ENCODE data around the gene BUB3.

Gene BUB3

GRCh38 chr10:123132576-123133477 lies 21.4 kb upstream of the BUB3 start:
- DNase-seq (ENCODE audit: low spot score): peak; percentile 92
- peak; percentile 95 for TF ChIP-seq CTCF (IDR thresholded peaks at IDR 0.05; ENCODE audit: extremely low read depth, missing control alignments)

- DNase-seq (ENCODE audit: low spot score): no peak
Observed at GRCh38 chr10:123133541-123134342, 20.5 kb upstream of the BUB3 start.

GRCh38 chr10:123134343-123134914 lies 19.8 kb upstream of the BUB3 start:
- TF ChIP-seq CTCF (IDR thresholded peaks at IDR 0.05; ENCODE audit: extremely low read depth, missing control alignments): no peak
- DNase-seq (ENCODE audit: low spot score): no peak

More at GRCh38 chr10:123133541-123134342, 20.5 kb upstream of the BUB3 start:
- TF ChIP-seq CTCF (IDR thresholded peaks at IDR 0.05; ENCODE audit: extremely low read depth, missing control alignments): no peak

- DNase-seq (ENCODE audit: low spot score): peak; percentile 68
- TF ChIP-seq CTCF (IDR thresholded peaks at IDR 0.05; ENCODE audit: extremely low read depth, missing control alignments): no peak
Observed at GRCh38 chr10:123134915-123135414, 19.2 kb upstream of the BUB3 start.

GRCh38 chr10:123135415-123136141 lies 18.6 kb upstream of the BUB3 start, which contains the start of gene HMX3:
Gene HMX3 (plus strand): TSS chr10:123135970. CDS start chr10:123136051, 81 bp downstream.
- TF ChIP-seq CTCF (IDR thresholded peaks at IDR 0.05; ENCODE audit: extremely low read depth, missing control alignments): no peak
- peak; percentile 88 for DNase-seq (ENCODE audit: low spot score)

- TF ChIP-seq CTCF (IDR thresholded peaks at IDR 0.05; ENCODE audit: extremely low read depth, missing control alignments): no peak
- DNase-seq (ENCODE audit: low spot score): peak; percentile 60
Observed at GRCh38 chr10:123136221-123136805, 17.9 kb upstream of the BUB3 start.
